D721Med (cell line): Measurements from ENCODE around the gene RTF1.
A peak's percentile ranks its signal among the peaks of the same experiment; 100 is the strongest.
"Not testable (repeated sequence)": the region's sequence is repeated elsewhere in the genome, so short reads cannot be mapped to it uniquely, and the experiment has no call there.

Experiments used
- DNase-seq: peaks from one replicate; pipeline ENCODE4 v3.0.0; 2011; ENCODE audit warnings: low spot score; ENCODE audit not compliant: insufficient read length
- FAIRE-seq: peaks from 2 replicates; lab custom pipeline; 2011; peaks lifted over from hg19 to GRCh38; lab: Jason Lieb, UNC
- CTCF ChIP-seq: IDR thresholded peaks from 2 replicates; pipeline ENCODE4 v1.5.1; 2012; ENCODE audit warnings: mild to moderate bottlenecking, control low read depth; ENCODE audit not compliant: insufficient read depth; ENCODE audit errors: missing control alignments

RTF1 gene

GRCh38 chr15:41416742-41417417 lies at the start of gene RTF1:
Gene RTF1 (plus strand): TSS chr15:41417095. CDS start chr15:41417116, 21 bp downstream.
- peak; percentile 79 for DNase-seq
- no peak for FAIRE-seq
- no peak for TF ChIP-seq CTCF

- DNase-seq (no peak), FAIRE-seq (no peak)
- TF ChIP-seq CTCF = no peak
These were observed 49.5 kb upstream of the RTF1 start for GRCh38 chr15:41367418-41367817.

- no peak for FAIRE-seq
- no peak for TF ChIP-seq CTCF
- DNase-seq = no peak
These were observed 38.9 kb upstream of the RTF1 start for GRCh38 chr15:41377978-41378377.

GRCh38 chr15:41383974-41384749 lies 32.7 kb upstream of the RTF1 start:
- DNase-seq, FAIRE-seq: not testable (repeated sequence)

- no peak for TF ChIP-seq CTCF
- DNase-seq = no peak
- no peak for FAIRE-seq
These were observed 29.2 kb upstream of the RTF1 start for GRCh38 chr15:41387646-41388045.

GRCh38 chr15:41392659-41393058 lies 24.2 kb upstream of the RTF1 start:
- DNase-seq = no peak
- FAIRE-seq = no peak
- TF ChIP-seq CTCF = no peak

- no peak for TF ChIP-seq CTCF
- no peak for FAIRE-seq
- no peak for DNase-seq
These were observed 22.0 kb upstream of the RTF1 start for GRCh38 chr15:41394924-41395323.
